Measurements from ENCODE around the gene USF1. TPM values are rescaled to one million over a fixed set of nuclear protein-coding genes. Genes with fewer than 3 reads are reported as not detected.

Gene USF1
- total and polyA plus RNA-seq, 5 experiments from 2014 or later = 4.3 to 118 (median 11.1) TPM

DNA sequence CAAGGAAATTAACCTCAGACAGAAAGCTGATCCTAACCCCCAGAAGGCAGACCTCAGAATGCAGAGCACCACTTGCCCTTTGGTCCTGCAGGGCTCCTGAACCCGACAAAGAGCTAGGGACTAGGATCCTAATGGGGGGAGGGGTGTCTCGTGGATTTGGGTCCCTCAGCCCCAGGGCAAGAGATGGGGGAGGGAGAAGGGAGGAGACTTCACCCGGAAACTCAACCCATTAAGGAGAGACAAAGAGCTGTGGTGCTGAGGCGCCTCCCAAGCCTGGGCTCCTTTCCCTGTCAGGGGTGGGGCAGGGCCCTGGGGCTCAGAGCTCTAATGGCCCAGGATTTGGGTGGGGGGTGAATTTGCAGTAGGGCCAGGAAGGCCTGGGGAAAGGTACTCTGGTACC lies 40.7 kb upstream of the USF1 start:
- POLR2A ChIA-PET = interaction anchor here (1.2 to 1.6 kb wide), 2 partner anchors 10 to 17 kb away, joined by 5 read pairs; partner anchors contain the start of gene ARHGAP30
- Mint-ChIP-seq H3K36me3 (no peaks in the 10 kb centered on the region), H3K27ac (no peak overlapping the region), H3K4me1 (peaks cover 9 to 14% (median 10%) of the 10 kb centered on the region in 4 donors), H3K9me3 (no peaks in the 10 kb centered on the region), H3K4me3 (no peak overlapping the region), H3K27me3 (peaks cover 0 to 2% (median 0%) of the 10 kb centered on the region in 5 donors)
- ATAC-seq (no peak), DNase-seq (no peak)

DNA sequence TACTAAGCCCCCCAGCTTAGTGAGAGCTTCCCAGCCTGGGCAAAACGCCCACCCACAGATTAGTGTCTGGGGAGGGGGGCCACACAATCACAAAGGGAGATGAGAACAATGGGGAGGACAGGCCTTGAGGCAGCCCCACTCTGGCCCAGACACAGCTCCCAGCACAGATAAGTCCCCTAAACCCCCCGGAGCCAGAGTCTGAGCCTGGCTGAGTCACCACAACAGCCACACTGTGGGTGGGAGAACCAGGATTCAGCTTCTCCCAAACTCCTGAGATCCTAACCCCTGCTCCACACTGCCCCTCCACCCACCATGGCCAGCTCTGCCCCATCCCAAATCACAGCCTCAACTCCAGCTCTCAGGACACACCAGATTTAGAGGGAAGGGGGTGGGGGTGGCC lies 39.4 kb upstream of the USF1 start:
- Mint-ChIP-seq H3K27me3 (peaks cover 0 to 2% (median 0%) of the 10 kb centered on the region in 5 donors), H3K9me3 (no peaks in the 10 kb centered on the region), H3K27ac (no peak overlapping the region), H3K4me1 (peaks cover 0 to 5% (median 4%) of the 10 kb centered on the region in 4 donors), H3K4me3 (no peak overlapping the region), H3K36me3 (no peaks in the 10 kb centered on the region)
- DNase-seq (no peak), ATAC-seq (no peak)
- POLR2A ChIA-PET = no interaction called here

DNA sequence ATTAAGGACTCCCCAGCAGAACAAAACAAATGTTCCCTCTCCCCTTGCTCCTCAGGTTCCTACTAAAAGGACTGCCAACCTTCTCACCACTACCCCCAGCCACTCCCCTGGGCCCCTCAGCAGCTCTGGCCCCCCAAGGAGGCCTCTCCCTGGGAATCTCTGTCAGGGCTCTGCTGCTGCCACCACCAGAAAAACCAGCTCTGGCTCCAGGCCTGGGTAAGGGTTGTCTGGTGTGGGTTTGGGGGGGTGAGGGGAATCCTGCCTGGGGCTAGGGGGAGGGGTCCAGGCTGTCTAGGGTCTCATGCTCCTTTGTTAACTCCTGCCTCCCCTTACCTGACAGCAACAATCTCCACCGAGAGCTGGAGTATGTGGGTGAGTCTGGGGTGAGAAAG lies 38.8 kb upstream of the USF1 start:
- H3K4me1 Mint-ChIP-seq = peaks cover 0 to 6% (median under 1%) of the 10 kb centered on the region in 4 donors
- POLR2A ChIA-PET = interaction anchor here (0.6 kb wide), 1 partner anchor 84 kb away, joined by 3 read pairs; no protein-coding TSS in a partner anchor
- no peaks in the 10 kb centered on the region for H3K9me3 Mint-ChIP-seq
- peak overlapping the region in 1 of 10 donors; percentile 56 for H3K27ac Mint-ChIP-seq
- ATAC-seq = no peak
- no peak overlapping the region for H3K4me3 Mint-ChIP-seq
- no peaks in the 10 kb centered on the region for H3K36me3 Mint-ChIP-seq
- DNase-seq = no peak
- H3K27me3 Mint-ChIP-seq = peaks cover 0 to 2% (median 0%) of the 10 kb centered on the region in 5 donors

DNA sequence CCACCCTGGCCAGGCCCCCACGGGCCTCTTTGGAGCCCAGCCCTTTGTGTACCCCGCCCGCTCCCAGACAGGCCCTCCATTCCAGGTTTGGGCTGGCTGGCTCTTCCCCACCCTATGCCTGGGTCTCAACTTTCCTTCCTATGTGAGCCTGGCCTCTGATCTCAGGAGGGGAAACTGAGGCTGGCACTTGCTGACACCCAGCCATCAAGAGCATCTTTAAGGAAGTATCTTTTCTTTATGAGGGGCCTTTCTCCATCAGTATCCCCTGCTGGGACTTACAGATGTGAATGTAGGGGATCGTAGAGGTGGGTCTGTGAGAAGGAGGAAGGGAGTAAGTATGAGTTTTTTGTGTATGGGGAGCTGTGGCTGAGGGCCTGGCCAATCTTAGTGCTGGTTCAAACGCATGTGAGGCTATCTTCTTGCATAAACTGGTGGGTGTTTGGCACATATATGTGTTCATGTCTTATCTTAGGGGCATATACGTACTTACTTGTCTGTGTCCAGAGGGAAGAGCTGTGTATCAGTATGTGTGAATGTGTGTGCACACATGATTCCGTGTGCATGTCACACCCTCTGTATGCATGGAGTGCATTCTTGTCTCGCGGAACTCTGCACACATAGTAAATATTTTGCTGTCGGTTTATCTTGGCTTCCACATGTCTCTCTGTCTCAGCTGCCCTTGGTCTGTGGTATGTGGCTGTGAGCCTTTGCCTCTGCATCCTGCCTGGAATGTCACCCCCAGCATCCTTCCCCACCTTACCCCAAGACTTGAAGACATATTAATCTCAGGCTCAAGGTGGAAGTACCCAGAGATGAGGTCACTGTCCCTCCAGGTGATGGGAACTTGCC lies 38.2 kb upstream of the USF1 start:
- Mint-ChIP-seq H3K27me3 (peaks cover 0 to 2% (median 0%) of the 10 kb centered on the region in 5 donors), H3K9me3 (no peaks in the 10 kb centered on the region), H3K4me3 (no peak overlapping the region), H3K36me3 (no peaks in the 10 kb centered on the region), H3K27ac (peak overlapping the region in 1 of 10 donors; percentile 56), H3K4me1 (peaks cover 0 to 6% (median under 1%) of the 10 kb centered on the region in 4 donors)
- POLR2A ChIA-PET = interaction anchor here (0.6 to 1.0 kb wide), 2 partner anchors 10 to 85 kb away, joined by 3 read pairs; no protein-coding TSS in a partner anchor
- ATAC-seq (no peak), DNase-seq (no peak)

DNA sequence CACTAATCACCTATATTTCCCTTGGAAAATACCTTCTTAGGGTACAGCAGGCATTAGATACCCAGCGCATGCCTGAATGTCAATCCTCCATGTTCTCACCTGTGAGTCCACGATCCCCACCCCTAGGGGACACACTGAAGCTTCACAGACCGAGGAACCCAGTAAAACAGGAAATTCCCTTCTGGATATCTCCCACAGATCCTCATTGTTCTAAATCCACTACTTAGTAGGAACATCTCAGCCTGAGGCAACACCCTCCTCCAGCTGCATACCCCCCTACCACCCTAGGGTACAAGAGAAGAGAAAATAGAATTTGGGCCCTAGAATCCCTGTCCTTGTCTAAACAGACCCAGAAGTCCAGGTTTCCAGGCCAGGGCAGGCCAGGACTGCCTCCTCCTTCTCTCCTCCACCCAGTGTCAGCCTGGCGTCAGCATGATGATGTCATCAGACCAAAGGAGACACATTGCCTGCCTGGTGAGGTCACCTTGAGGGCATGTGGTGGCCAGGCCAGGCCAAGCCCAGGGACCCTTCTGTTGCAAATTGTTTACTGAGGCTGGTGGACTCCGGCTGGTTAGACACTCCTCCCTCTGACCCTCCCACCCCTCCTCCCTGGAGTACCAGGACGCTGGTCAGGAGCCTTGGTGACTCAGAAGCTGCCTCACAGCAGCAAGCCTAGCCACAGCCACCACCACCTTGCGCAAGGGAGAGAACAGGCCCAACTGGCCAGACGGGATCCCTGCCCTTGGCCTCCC lies 37.4 kb upstream of the USF1 start:
- Mint-ChIP-seq H3K27me3 (peaks cover 0 to 2% (median 0%) of the 10 kb centered on the region in 5 donors), H3K27ac (no peak overlapping the region), H3K4me1 (peaks cover 0 to 6% (median 0%) of the 10 kb centered on the region in 4 donors), H3K9me3 (no peaks in the 10 kb centered on the region), H3K36me3 (no peaks in the 10 kb centered on the region), H3K4me3 (no peak overlapping the region)
- no peak for DNase-seq
- POLR2A ChIA-PET = interaction anchor here (1.0 kb wide), 1 partner anchor 11 kb away, joined by 3 read pairs; no protein-coding TSS in a partner anchor
- ATAC-seq = no peak

DNA sequence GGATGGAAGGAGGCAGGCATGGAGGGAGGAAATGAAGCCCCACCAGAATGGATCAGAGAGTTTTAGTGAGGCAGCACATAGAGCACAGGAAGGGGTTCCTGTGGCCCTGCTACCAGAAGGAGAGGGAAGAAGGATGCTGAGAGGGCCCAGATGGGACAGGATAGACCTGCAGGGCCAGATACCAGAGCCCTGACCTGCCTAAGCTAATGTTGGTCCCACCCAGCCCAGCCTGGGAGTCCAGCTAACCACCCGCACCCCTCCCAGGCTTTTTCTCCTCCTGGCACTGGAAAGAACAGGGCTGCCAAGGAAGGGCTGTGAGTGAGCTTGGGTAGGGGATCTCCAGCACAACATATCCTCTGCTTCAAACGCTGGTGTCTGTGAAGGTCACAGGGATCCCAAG lies 36.7 kb upstream of the USF1 start:
- no peak for ATAC-seq
- Mint-ChIP-seq H3K4me3 (no peak overlapping the region), H3K27me3 (peaks cover 0 to 2% (median 0%) of the 10 kb centered on the region in 5 donors), H3K4me1 (peaks cover 0 to 6% (median 0%) of the 10 kb centered on the region in 4 donors), H3K9me3 (no peaks in the 10 kb centered on the region), H3K27ac (peak overlapping the region in 1 of 10 donors; percentile 57), H3K36me3 (no peaks in the 10 kb centered on the region)
- POLR2A ChIA-PET = interaction anchor here (0.5 to 1.1 kb wide), 2 partner anchors 12 to 91 kb away, joined by 3 to 5 read pairs; no protein-coding TSS in a partner anchor
- no peak for DNase-seq

DNA sequence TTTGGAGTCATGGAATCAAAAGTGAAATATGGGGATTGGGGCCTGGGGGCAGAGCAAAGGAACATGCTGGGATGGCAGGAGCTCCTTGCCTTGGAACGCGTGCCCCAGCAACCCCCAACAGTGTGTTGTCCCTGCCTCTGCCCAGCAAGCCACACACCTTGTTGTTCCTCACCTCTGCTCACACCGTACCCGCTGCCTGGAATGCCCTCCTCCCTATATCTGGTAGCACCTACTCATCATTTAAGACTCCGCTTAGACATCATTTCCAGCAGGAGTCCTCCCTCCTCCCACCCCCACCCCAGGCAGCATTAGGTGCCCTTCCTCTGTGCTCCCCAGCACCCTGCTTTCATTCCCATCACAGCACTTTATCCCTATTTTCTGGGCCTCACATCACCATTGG lies 35.7 kb upstream of the USF1 start:
- no peaks in the 10 kb centered on the region for H3K9me3 Mint-ChIP-seq

DNA sequence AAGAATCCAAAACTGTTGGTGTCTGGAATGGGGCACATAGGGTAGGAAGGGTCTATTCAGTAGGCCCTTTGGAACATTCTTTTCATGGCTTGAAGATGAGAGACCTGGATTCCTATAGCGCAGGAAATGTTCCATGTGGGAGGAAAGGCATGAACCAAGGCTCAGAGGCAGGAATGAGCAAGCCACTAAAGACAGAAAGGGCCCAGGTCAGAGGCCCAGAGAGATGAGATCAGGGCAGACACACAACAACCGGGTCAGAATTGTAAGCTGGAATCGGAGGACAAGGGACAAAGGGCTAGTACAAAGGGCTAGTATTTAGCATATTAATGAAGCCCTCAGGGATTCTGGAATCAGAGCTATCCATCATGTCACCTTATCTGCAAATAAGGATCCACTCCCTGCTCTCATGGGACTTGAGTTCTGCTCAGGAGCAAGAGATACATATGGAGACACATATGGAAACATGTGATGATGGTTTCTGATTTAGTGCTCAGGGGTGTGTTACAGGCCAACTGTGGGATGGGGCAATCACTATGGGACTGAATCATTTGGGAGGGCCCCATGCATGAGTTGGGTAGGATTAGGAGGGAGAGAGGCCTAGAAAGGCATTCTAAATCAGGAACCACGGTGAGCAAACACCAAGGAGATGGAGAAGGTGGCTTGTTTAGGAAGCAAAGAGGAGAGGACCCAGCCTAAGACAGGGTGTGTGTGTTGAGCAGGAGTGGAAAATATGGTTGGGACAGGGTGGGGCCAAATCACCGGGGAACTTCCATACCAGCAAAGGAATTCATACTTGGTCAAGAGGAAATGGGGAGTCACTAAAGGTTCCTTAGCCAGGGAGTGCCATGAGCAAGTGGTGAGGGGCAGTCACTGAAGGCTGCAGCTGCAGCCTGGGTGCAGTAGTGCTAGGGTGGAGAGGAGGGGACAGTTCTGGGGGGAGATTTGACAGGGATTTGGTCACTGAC lies 34.9 kb upstream of the USF1 start:
- DNase-seq = no peak

More for the DNA sequence above, 35.7 kb upstream of the USF1 start:
- Mint-ChIP-seq H3K4me1 (peaks cover 0 to 7% (median 0%) of the 10 kb centered on the region in 4 donors), H3K4me3 (no peak overlapping the region), H3K27me3 (peaks cover 0 to 2% (median 0%) of the 10 kb centered on the region in 5 donors), H3K36me3 (no peaks in the 10 kb centered on the region), H3K27ac (no peak overlapping the region)
- no peak for DNase-seq
- ATAC-seq = no peak
- POLR2A ChIA-PET = interaction anchor here (1.1 kb wide), 1 partner anchor 13 kb away, joined by 3 read pairs; no protein-coding TSS in a partner anchor

DNA sequence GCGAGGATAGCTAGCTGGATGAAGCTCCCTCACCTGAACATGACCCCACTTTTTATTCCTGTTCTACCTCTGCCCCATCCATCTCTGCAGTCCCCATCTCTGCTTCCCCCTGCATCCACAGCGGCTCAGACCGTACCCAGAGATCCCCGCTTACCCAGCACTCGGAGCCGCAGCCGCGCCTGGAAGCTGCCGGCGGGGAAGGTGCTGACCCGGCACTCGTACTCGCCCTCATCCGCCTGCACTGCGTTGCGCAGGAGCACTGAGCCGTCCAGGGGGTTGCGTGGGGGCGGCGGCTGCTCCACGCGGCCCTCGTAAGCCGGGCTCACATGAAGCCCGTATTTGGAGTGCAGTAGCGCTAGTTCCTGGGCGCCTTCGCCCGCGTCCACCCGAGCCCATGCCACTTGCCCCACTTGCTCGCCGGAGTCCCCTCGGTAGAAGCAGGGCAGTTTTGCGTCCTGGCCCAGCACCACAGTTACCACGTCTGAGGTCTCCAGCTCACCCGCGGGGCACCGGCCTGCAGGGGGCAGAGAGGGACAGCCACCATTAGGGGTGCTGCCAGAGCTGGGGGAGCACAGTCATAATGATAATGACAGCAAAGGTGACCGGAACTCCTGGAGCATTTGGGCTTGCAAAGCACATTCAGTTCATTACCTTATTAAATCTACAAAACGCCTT lies 33.8 kb upstream of the USF1 start:
- Mint-ChIP-seq H3K27me3 (no peaks in the 10 kb centered on the region), H3K4me1 (peaks cover 0 to 8% (median 1%) of the 10 kb centered on the region in 4 donors), H3K36me3 (no peaks in the 10 kb centered on the region), H3K27ac (no peak overlapping the region), H3K4me3 (no peak overlapping the region), H3K9me3 (no peaks in the 10 kb centered on the region)
- POLR2A ChIA-PET = interaction anchor here (0.8 to 0.9 kb wide), 3 partner anchors 10 to 18 kb away, joined by 3 read pairs; partner anchors contain the start of genes ARHGAP30 and KLHDC9
- ATAC-seq (no peak), DNase-seq (peak in 1 of 10 donors; percentile 32)

More for the DNA sequence above, 34.9 kb upstream of the USF1 start:
- Mint-ChIP-seq H3K27ac (peak overlapping the region in 3 of 10 donors; percentile 2 to 64 (median 13)), H3K36me3 (no peaks in the 10 kb centered on the region), H3K4me1 (peaks cover 0 to 8% (median 0%) of the 10 kb centered on the region in 4 donors), H3K27me3 (no peaks in the 10 kb centered on the region), H3K4me3 (peak overlapping the region in 1 of 10 donors; percentile 16), H3K9me3 (no peaks in the 10 kb centered on the region)
- ATAC-seq = no peak
- POLR2A ChIA-PET = no interaction called here

DNA sequence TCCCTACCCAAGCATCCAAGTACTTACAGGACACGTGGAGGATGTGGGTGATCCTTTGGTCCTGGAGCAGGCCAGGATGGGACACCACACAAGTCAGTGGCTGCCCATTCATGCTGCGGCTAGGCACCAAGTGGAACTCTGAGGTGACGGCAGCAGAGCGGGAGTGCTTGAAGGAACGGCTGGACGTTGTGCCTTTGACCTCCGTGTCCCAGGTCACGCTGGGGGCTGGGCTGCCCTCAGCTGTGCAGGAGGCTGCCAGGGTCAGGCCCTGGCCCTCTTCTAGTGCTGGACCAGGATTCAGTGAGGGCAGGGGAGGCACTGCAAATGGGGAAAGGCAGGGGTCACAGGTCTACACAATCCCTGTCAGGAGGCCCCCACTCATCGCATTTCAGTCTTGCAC lies 31.6 kb upstream of the USF1 start:
- peak in 1 of 10 donors; percentile 37 for DNase-seq

DNA sequence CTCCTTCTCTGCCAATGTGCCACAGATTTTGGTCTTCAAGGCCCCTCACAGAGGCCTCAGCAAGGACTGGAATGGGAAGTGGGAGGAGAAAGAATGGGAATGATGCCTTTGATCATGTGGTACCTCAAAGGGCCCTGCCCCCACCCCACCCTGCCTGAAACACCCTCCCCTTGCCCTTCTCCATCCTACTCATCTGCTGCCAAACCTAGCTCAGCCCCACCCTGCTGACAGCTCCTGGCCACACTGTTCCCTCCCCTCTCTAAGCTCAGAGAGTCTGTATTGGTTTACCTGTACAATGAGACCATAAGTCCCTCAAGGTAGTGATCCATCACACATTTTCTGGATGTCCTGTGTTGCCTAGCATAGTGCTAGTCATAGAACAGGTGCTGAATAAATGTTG lies 30.6 kb upstream of the USF1 start:
- POLR2A ChIA-PET = interaction anchor here (0.6 kb wide), 1 partner anchor 22 kb away, joined by 3 read pairs; the partner anchor contains the start of gene KLHDC9
- ATAC-seq = no peak
- Mint-ChIP-seq H3K4me3 (no peak overlapping the region), H3K27me3 (no peaks in the 10 kb centered on the region), H3K27ac (no peak overlapping the region), H3K4me1 (peaks cover 12 to 23% (median 15%) of the 10 kb centered on the region in 4 donors), H3K9me3 (no peaks in the 10 kb centered on the region), H3K36me3 (no peaks in the 10 kb centered on the region)
- DNase-seq = no peak

More for the DNA sequence above, 31.6 kb upstream of the USF1 start:
- no peak for ATAC-seq
- H3K27me3 Mint-ChIP-seq = no peaks in the 10 kb centered on the region
- H3K9me3 Mint-ChIP-seq = no peaks in the 10 kb centered on the region
- no peaks in the 10 kb centered on the region for H3K36me3 Mint-ChIP-seq
- POLR2A ChIA-PET = no interaction called here
- no peak overlapping the region for H3K4me3 Mint-ChIP-seq
- H3K27ac Mint-ChIP-seq = no peak overlapping the region
- H3K4me1 Mint-ChIP-seq = peaks cover 4 to 13% (median 9%) of the 10 kb centered on the region in 4 donors

Measured in naive thymus-derived CD8-positive, alpha-beta T cell (primary cell).